HepG2 (cell line): ENCODE results near the gene ASAP2. TPM values are rescaled to one million over a fixed set of nuclear protein-coding genes. Genes with fewer than 3 reads are reported as not detected.

Experiments
- ATAC-seq: fragments of 200-7000 bp; cut with Tn5 transposase; 3 replicates; pipeline ENCODE4 v1.9.1; 2020; ENCODE audit warnings: mild to moderate bottlenecking, moderate library complexity
- BruUV-seq: library from RNA; stranded (reverse); fragments of 400-500 nt; replicated peaks from 2 replicates; lab custom pipeline; 2021; lab: Mats Ljungman, UMichigan
- CTCF ChIA-PET: fragments of 300-600 bp; formaldehyde crosslinking; extraction: SDS; loops from one replicate; lab custom pipeline; 2021; ENCODE audit warnings: low total read pairs, inconsistent platforms, low intra/inter-chr PET ratio; lab: Yijun Ruan, JAX
- POLR2A ChIA-PET: fragments of 350-600 bp; sonication (Branson Sonifier 250); formaldehyde crosslinking; loops from one replicate; lab custom pipeline; 2020; ENCODE audit warnings: antibody characterized with exemption, inconsistent platforms; lab: Yijun Ruan, JAX
- DNase-seq: peaks from one replicate; pipeline ENCODE4 v3.0.0-alpha.2; 2015; ENCODE audit warnings: low spot score
- FAIRE-seq: peaks from 3 replicates; lab custom pipeline; 2011; peaks lifted over from hg19 to GRCh38; lab: Jason Lieb, UNC
- H2AFZ ChIP-seq: one replicate; pipeline ENCODE4 v1.6.1; 2011; ENCODE audit warnings: low read length, inconsistent platforms
- H3K27ac ChIP-seq: fragments of 300-600 bp; 3 replicates; pipeline ENCODE4 v1.8.0; 2011; ENCODE audit warnings: mixed run types, mild to moderate bottlenecking, mixed read lengths, low read length, inconsistent platforms; ENCODE audit not compliant: insufficient read depth; ENCODE audit errors: extremely low read length
- H3K27me3 ChIP-seq, 2 experiments: fragments of 200-600 bp in 1 of 2; 2 replicates in 1 of 2; 3 replicates in 1 of 2; pipeline versions ENCODE4 v1.6.0 to v1.8.0; 2011; ENCODE audit warnings: low read length in 2 of 2, mild to moderate bottlenecking in 2 of 2, moderate library complexity in 2 of 2, inconsistent platforms in 1 of 2; ENCODE audit not compliant: insufficient read depth in 2 of 2, control insufficient read depth in 1 of 2
- H3K36me3 ChIP-seq, 2 experiments: fragments of 200-600 bp in 1 of 2; replicated peaks in 1 of 2; 2 replicates in 1 of 2; 3 replicates in 1 of 2; pipeline versions ENCODE4 v1.5.1 to v1.8.0; 2011; ENCODE audit warnings: low read length in 2 of 2, inconsistent platforms in 1 of 2; ENCODE audit not compliant: insufficient read depth in 2 of 2, control insufficient read depth in 1 of 2
- H3K4me1 ChIP-seq: 2 replicates; pipeline ENCODE4 v1.5.1; 2012; ENCODE audit warnings: low read length, inconsistent platforms; ENCODE audit not compliant: insufficient read depth
- H3K4me2 ChIP-seq: 2 replicates; pipeline ENCODE4 v1.6.0; 2011; ENCODE audit warnings: low read depth, low read length, inconsistent platforms
- H3K4me3 ChIP-seq, 3 experiments: fragments of 200-600 bp in 1 of 3; sonication (generic), shearing (Covaris generic) in 1 of 3; replicated peaks in 1 of 3; 2 replicates each; pipeline ENCODE4 v1.5.1; 2011 to 2016; ENCODE audit warnings: low read length in 3 of 3, inconsistent platforms in 2 of 3, low read depth in 2 of 3, mild to moderate bottlenecking in 2 of 3, control low read depth in 1 of 3, mixed read lengths in 1 of 3; ENCODE audit not compliant: insufficient read depth in 1 of 3
- H3K79me2 ChIP-seq: one replicate; pipeline ENCODE4 v1.6.1; 2011; ENCODE audit warnings: low read length, inconsistent platforms; ENCODE audit not compliant: insufficient read depth
- H3K9ac ChIP-seq: 2 replicates; pipeline ENCODE4 v1.6.0; 2011; ENCODE audit warnings: mild to moderate bottlenecking, low read depth, low read length, inconsistent platforms; ENCODE audit not compliant: insufficient read depth
- H3K9me3 ChIP-seq: 2 replicates; pipeline ENCODE4 v1.5.1; 2012; ENCODE audit warnings: mild to moderate bottlenecking, low read length
- H4K20me1 ChIP-seq: 2 replicates; pipeline ENCODE4 v1.6.0; 2011; ENCODE audit warnings: inconsistent platforms, mild to moderate bottlenecking, low read length, moderate library complexity; ENCODE audit not compliant: insufficient read depth
- CEBPG ChIP-seq: IDR thresholded peaks from 2 replicates; pipeline ENCODE4 v1.6.1; 2016
- DPF2 ChIP-seq: sonication (generic); formaldehyde crosslinking; IDR thresholded peaks from 2 replicates; pipeline ENCODE4 v1.4.0; 2020; ENCODE audit warnings: mild to moderate bottlenecking, low read depth, missing genetic modification reagents, borderline replicate concordance
- GATA4 ChIP-seq: sonication (generic); IDR thresholded peaks from 2 replicates; pipeline ENCODE4 v1.6.1; 2016; ENCODE audit warnings: antibody characterized with exemption, low read depth, borderline replicate concordance
- HNF4A ChIP-seq: sonication (generic); formaldehyde crosslinking; IDR thresholded peaks from 2 replicates; pipeline ENCODE4 v1.4.0; 2020; ENCODE audit warnings: missing genetic modification reagents
- ISX ChIP-seq: sonication (generic); formaldehyde crosslinking; conservative IDR thresholded peaks from 2 replicates; pipeline ENCODE4 v1.5.0; 2020; ENCODE audit warnings: missing genetic modification reagents
- MYNN ChIP-seq: sonication (generic); formaldehyde crosslinking; IDR thresholded peaks from 2 replicates; pipeline ENCODE4 v1.4.0; 2020; ENCODE audit warnings: mild to moderate bottlenecking, low read depth, missing genetic modification reagents
- NCOR1 ChIP-seq: fragments of 200-600 bp; sonication (generic); IDR thresholded peaks from 2 replicates; pipeline ENCODE4 v1.7.0; 2017; ENCODE audit warnings: antibody characterized with exemption, low read length, borderline replicate concordance
- NR2F6 ChIP-seq, 2 experiments: IDR thresholded peaks; 2 replicates each; pipeline ENCODE4 v1.6.1; 2016; ENCODE audit warnings: antibody characterized with exemption in 1 of 2, mild to moderate bottlenecking in 1 of 2
- ZBTB3 ChIP-seq: sonication (generic); formaldehyde crosslinking; IDR thresholded peaks from 2 replicates; pipeline ENCODE4 v1.4.0; 2020; ENCODE audit warnings: low read depth, mild to moderate bottlenecking, moderate library complexity, missing genetic modification reagents, borderline replicate concordance
- ZBTB38 ChIP-seq: sonication (generic); formaldehyde crosslinking; IDR thresholded peaks from 2 replicates; pipeline ENCODE4 v1.5.1; 2020; ENCODE audit warnings: mild to moderate bottlenecking, missing genetic modification reagents
- ZBTB4 ChIP-seq: sonication (generic); formaldehyde crosslinking; IDR thresholded peaks from 2 replicates; pipeline ENCODE4 v1.4.0; 2020; ENCODE audit warnings: missing genetic modification reagents, mild to moderate bottlenecking, borderline replicate concordance
- ZC3H4 ChIP-seq: sonication (generic); formaldehyde crosslinking; IDR thresholded peaks from 2 replicates; pipeline ENCODE4 v1.4.0; 2020; ENCODE audit warnings: missing genetic modification reagents, borderline replicate concordance
- ZFP36 ChIP-seq: fragments of 150-350 bp; IDR thresholded peaks from 2 replicates; pipeline ENCODE4 v1.6.1; 2018; ENCODE audit warnings: borderline replicate concordance, low read length, low read depth; ENCODE audit not compliant: partially characterized antibody
- ZFP91 ChIP-seq: sonication (generic); formaldehyde crosslinking; IDR thresholded peaks from 2 replicates; pipeline ENCODE4 v1.9.0; 2022; ENCODE audit warnings: missing genetic modification reagents, mild to moderate bottlenecking, borderline replicate concordance
- ZNF121 ChIP-seq: sonication (generic); formaldehyde crosslinking; IDR thresholded peaks from 2 replicates; pipeline ENCODE4 v1.5.0; 2020; ENCODE audit warnings: mild to moderate bottlenecking, missing genetic modification reagents
- ZNF264 ChIP-seq: sonication (generic); formaldehyde crosslinking; IDR thresholded peaks from 2 replicates; pipeline ENCODE4 v1.4.0; 2020; ENCODE audit warnings: missing genetic modification reagents
- ZNF770 ChIP-seq: sonication (generic); formaldehyde crosslinking; IDR thresholded peaks from 2 replicates; pipeline ENCODE4 v1.5.0; 2020; ENCODE audit warnings: mild to moderate bottlenecking, missing genetic modification reagents
- WGBS: methylation state at CpG from one replicate; pipeline ENCODE4 v1.1.6; 2017; ENCODE audit warnings: low lambda C conversion rate; 5-methylcytosine and 5-hydroxymethylcytosine counted together
- in situ Hi-C: cut with HindIII; loops from 2 replicates; pipeline ENCODE4 v1.10.0; 2017; ENCODE audit warnings: low pct_unique_long_range_greater_than_20kb; ENCODE audit not compliant: extremely low pct_ligation_motif_present
- intact Hi-C: fragments of 100-400 bp; cut with micrococcal nuclease; formaldehyde crosslinking; loops from one replicate; pipeline ENCODE4 v1.10.0; 2022; ENCODE audit not compliant: unreplicated experiment
- polyA plus RNA-seq, 8 experiments: library from polyadenylated mRNA; depleted of rRNA in 3 of 8; stranded (reverse) in 7 of 8; unstranded in 1 of 8; fragments of >200 nt; fragmentation: Illumina TruSeq in 4 of 8; extraction: Trizol in 4 of 8; gene quantifications; 2 replicates each; pipeline versions ENCODE4 v1.2.1 to v1.2.3, GENCODE V29; 2011 to 2016; ENCODE audit warnings: low read depth in 4 of 8, missing spikeins in 1 of 8, mixed read lengths in 1 of 8; ENCODE audit not compliant: insufficient read depth in 1 of 8
- total RNA-seq, 5 experiments: library from RNA; depleted of rRNA; stranded (reverse); fragments of >200 nt; fragmentation: Illumina TruSeq; extraction: Trizol; gene quantifications; 2 replicates each; pipeline ENCODE4 v1.2.3, GENCODE V29; 2016; ENCODE audit warnings: low read depth in 1 of 5

The ASAP2 gene
- total and polyA plus RNA-seq, 2 of the 13 experiments (the other 11 are each of a cell fraction or from before 2014, with no cell fraction given), result 7.3 to 22.3 TPM

- H3K27ac ChIP-seq, result no peak overlapping the region
- peaks cover 44% of the 10 kb centered on the region for H3K79me2 ChIP-seq
- FAIRE-seq (no peak), ATAC-seq (no peak), DNase-seq (no peak)
- H3K27me3 ChIP-seq, result no peaks in the 10 kb centered on the region
- H3K4me1 ChIP-seq, result peaks cover 55% of the 10 kb centered on the region
- H3K4me3 ChIP-seq, result no peak overlapping the region
- no peak overlapping the region for H3K9ac ChIP-seq
- 89% methylated on average over 4 of the region's 4 CpGs for WGBS
- no peaks in the 10 kb centered on the region for H3K9me3 ChIP-seq
- H3K4me2 ChIP-seq, result no peak overlapping the region
- in situ Hi-C loops (no loop called here), intact Hi-C loops (no loop called here)
- H4K20me1 ChIP-seq, result no peaks in the 10 kb centered on the region; the same call in 1 of the 2 replicates
- CTCF ChIA-PET, result no interaction called here
- BruUV-seq, result no TSS peak
- no peak overlapping the region for H2AFZ ChIP-seq
- H3K36me3 ChIP-seq, result no peaks in the 10 kb centered on the region
- POLR2A ChIA-PET, result no interaction called here
- no peak for TF ChIP-seq NCOR1
- TF ChIP-seq ZNF264 (CRISPR knock-in tag), result no peak
- TF ChIP-seq ZBTB3, result no peak
- TF ChIP-seq ZBTB38 (CRISPR knock-in tag), result no peak
- no peak for TF ChIP-seq ISX (CRISPR knock-in tag)
- no peak for TF ChIP-seq ZC3H4 (CRISPR knock-in tag)
- TF ChIP-seq MYNN, result no peak
- no peak for TF ChIP-seq ZBTB4 (CRISPR knock-in tag)
- TF ChIP-seq NR2F6 (IDR thresholded peaks at IDR 0.05), result no peak
- TF ChIP-seq NR2F6 (CRISPR knock-in tag; IDR thresholded peaks at IDR 0.05), result no peak
- TF ChIP-seq GATA4, result no peak
- no peak for TF ChIP-seq ZFP36
- TF ChIP-seq ZFP91 (CRISPR knock-in tag), result no peak
- no peak for TF ChIP-seq ZNF770 (CRISPR knock-in tag)
- TF ChIP-seq HNF4A (CRISPR knock-in tag), result no peak
- TF ChIP-seq ZNF121 (CRISPR knock-in tag), result no peak
- no peak for TF ChIP-seq DPF2 (CRISPR knock-in tag)
- no peak for TF ChIP-seq CEBPG
- TF ChIP-seq, all 625 proteins: peak for 0
These were observed 43.5 kb downstream of the ASAP2 start for GRCh38 chr2:9250091-9250490.
